ENCODE results near the gene GLCE.
"Not testable (repeated sequence)": the region's sequence is repeated elsewhere in the genome, so short reads cannot be mapped to it uniquely, and the experiment has no call there.

DNA sequence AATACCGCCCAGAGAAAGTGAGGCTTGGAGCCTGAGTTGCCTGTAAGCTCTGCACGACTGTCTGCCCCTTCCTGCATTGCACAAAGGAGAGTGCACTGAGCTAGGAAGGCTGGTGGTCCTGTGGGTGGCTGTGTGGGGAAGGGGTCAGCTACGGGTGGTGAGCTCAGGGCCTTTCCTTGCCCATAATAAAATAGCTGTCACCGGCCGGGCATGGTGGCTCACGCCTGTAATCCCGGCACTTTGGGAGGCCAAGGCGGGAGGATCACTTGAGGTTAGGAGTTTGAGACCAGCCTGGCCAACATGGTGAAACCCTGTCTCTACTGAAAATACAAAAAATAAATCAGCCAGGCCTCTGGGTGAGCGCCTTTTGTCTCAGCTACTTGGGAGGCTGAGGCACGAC, 131.2 kb downstream of the GLCE start:
- TF ChIP-seq, protein P1, sequence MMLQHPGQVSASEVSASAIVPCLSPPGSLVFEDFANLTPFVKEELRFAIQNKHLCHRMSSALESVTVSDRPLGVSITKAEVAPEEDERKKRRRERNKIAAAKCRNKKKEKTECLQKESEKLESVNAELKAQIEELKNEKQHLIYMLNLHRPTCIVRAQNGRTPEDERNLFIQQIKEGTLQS (CRISPR knock-in tag; conservative IDR thresholded peaks at IDR 0.05): not testable (repeated sequence)
- TF ChIP-seq CBFB (CRISPR knock-in tag; IDR thresholded peaks at IDR 0.05; ENCODE audit: low read depth); IRF2 (CRISPR knock-in tag; IDR thresholded peaks at IDR 0.05; ENCODE audit: borderline replicate concordance, low read depth): not testable (repeated sequence)
- TF ChIP-seq, protein P2, sequence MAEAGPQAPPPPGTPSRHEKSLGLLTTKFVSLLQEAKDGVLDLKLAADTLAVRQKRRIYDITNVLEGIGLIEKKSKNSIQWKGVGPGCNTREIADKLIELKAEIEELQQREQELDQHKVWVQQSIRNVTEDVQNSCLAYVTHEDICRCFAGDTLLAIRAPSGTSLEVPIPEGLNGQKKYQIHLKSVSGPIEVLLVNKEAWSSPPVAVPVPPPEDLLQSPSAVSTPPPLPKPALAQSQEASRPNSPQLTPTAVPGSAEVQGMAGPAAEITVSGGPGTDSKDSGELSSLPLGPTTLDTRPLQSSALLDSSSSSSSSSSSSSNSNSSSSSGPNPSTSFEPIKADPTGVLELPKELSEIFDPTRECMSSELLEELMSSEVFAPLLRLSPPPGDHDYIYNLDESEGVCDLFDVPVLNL (CRISPR knock-in tag; IDR thresholded peaks at IDR 0.05; ENCODE audit: borderline replicate concordance, low read depth): not testable (repeated sequence)
- TF ChIP-seq, protein P3, sequence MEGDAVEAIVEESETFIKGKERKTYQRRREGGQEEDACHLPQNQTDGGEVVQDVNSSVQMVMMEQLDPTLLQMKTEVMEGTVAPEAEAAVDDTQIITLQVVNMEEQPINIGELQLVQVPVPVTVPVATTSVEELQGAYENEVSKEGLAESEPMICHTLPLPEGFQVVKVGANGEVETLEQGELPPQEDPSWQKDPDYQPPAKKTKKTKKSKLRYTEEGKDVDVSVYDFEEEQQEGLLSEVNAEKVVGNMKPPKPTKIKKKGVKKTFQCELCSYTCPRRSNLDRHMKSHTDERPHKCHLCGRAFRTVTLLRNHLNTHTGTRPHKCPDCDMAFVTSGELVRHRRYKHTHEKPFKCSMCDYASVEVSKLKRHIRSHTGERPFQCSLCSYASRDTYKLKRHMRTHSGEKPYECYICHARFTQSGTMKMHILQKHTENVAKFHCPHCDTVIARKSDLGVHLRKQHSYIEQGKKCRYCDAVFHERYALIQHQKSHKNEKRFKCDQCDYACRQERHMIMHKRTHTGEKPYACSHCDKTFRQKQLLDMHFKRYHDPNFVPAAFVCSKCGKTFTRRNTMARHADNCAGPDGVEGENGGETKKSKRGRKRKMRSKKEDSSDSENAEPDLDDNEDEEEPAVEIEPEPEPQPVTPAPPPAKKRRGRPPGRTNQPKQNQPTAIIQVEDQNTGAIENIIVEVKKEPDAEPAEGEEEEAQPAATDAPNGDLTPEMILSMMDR (IDR thresholded peaks at IDR 0.05): not testable (repeated sequence)
- TF ChIP-seq, protein P4, sequence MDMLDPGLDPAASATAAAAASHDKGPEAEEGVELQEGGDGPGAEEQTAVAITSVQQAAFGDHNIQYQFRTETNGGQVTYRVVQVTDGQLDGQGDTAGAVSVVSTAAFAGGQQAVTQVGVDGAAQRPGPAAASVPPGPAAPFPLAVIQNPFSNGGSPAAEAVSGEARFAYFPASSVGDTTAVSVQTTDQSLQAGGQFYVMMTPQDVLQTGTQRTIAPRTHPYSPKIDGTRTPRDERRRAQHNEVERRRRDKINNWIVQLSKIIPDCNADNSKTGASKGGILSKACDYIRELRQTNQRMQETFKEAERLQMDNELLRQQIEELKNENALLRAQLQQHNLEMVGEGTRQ (CRISPR knock-in tag; IDR thresholded peaks at IDR 0.05): not testable (repeated sequence)
- TF ChIP-seq, protein P5, sequence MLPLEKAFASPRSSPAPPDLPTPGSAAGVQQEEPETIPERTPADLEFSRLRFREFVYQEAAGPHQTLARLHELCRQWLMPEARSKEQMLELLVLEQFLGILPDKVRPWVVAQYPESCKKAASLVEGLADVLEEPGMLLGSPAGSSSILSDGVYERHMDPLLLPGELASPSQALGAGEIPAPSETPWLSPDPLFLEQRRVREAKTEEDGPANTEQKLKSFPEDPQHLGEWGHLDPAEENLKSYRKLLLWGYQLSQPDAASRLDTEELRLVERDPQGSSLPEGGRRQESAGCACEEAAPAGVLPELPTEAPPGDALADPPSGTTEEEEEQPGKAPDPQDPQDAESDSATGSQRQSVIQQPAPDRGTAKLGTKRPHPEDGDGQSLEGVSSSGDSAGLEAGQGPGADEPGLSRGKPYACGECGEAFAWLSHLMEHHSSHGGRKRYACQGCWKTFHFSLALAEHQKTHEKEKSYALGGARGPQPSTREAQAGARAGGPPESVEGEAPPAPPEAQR (CRISPR knock-in tag; IDR thresholded peaks at IDR 0.05): not testable (repeated sequence)

All from WTC11 (cell line).